Temporal lobe (tissue), 1 donor: ENCODE data around the gene SPINK5. TPM values are rescaled to one million over a fixed set of nuclear protein-coding genes. Genes with fewer than 3 reads are reported as not detected.

Experiments
- total RNA-seq: library from RNA; depleted of rRNA; stranded (reverse); fragments of >200 nt; gene quantifications from one replicate; pipeline ENCODE4 v1.2.3, GENCODE V29; 2014

Gene SPINK5
- total RNA-seq, 1 donor from 2014 or later: 0.25 TPM

Other genes starting within 250 kb of the SPINK5 start
- gene SPINK1, start 232.3 kb upstream of the SPINK5 start, total RNA-seq: under 0.01 TPM
- gene SCGB3A2, start 185.3 kb upstream of the SPINK5 start, total RNA-seq: not detected
- gene C5orf46, start 157.4 kb upstream of the SPINK5 start, total RNA-seq: not detected
- not detected for gene SPINK14, start 104.6 kb downstream of the SPINK5 start, total RNA-seq
- gene SPINK6, start 139.1 kb downstream of the SPINK5 start, total RNA-seq: not detected
- gene MARCOL, start 174.5 kb downstream of the SPINK5 start, total RNA-seq: not detected
- gene SPINK13, start 204.8 kb downstream of the SPINK5 start, total RNA-seq: not detected
- gene SPINK7, start 248.4 kb downstream of the SPINK5 start, total RNA-seq: not detected